Thyroid gland (tissue), 4 donors: ENCODE data around the gene VGLL4. TPM values are rescaled to one million over a fixed set of nuclear protein-coding genes. Genes with fewer than 3 reads are reported as not detected.
"Not testable (repeated sequence)": the region's sequence is repeated elsewhere in the genome, so short reads cannot be mapped to it uniquely, and the experiment has no call there.

Source experiments
- DNase-seq, 2 donors: peaks; one replicate each; pipeline ENCODE4 v3.0.0-alpha.2; 2019
- H3K27ac ChIP-seq, 3 donors: fragments of 200-600 bp; sonication (generic); 1 replicate in 2 of 3; 2 replicates in 1 of 3; pipeline ENCODE4 v1.5.1; 2016 to 2019; ENCODE audit warnings: mild to moderate bottlenecking in 1 of 3, moderate library complexity in 1 of 3
- H3K27me3 ChIP-seq: fragments of 200-600 bp; sonication (generic); one replicate; pipeline ENCODE4 v1.5.1; 2019
- H3K36me3 ChIP-seq, 2 donors: fragments of 200-600 bp; sonication (generic); one replicate each; pipeline ENCODE4 v1.5.1; 2016 to 2019
- H3K4me1 ChIP-seq, 2 donors: fragments of 200-600 bp; sonication (generic); one replicate each; pipeline ENCODE4 v1.5.1; 2017 to 2019
- H3K4me3 ChIP-seq, 3 donors: fragments of 200-600 bp; sonication (generic); replicated peaks in 1 of 3; 1 replicate in 2 of 3; 2 replicates in 1 of 3; pipeline ENCODE4 v1.5.1; 2016; ENCODE audit warnings: mild to moderate bottlenecking in 1 of 3
- H3K9me3 ChIP-seq: fragments of 200-600 bp; sonication (generic); one replicate; pipeline ENCODE4 v1.5.1; 2017
- POLR2A ChIP-seq, 2 donors: fragments of 450-650 bp; IDR thresholded peaks; one replicate each; pipeline ENCODE4 v1.6.1; 2017; ENCODE audit warnings: antibody characterized with exemption in 2 of 2, mild to moderate bottlenecking in 2 of 2, moderate library complexity in 1 of 2
- WGBS, 2 donors: methylation state at CpG; one replicate each; pipeline ENCODE4 v1.1.5; 2017; 5-methylcytosine and 5-hydroxymethylcytosine counted together
- intact Hi-C: fragments of 100-400 bp; cut with DNase I; formaldehyde crosslinking; loops from one replicate; pipeline ENCODE4 v1.15.1; 2023
- total RNA-seq, 4 donors: library from RNA; depleted of rRNA; stranded (reverse); fragments of >200 nt; gene quantifications; one replicate each; pipeline ENCODE4 v1.2.3, GENCODE V29; 2016
- TF ChIP-seq, protein P1 (sequence below), 6 experiments: fragments of 200-600 bp in 3 of 6; fragments of 450-650 bp in 3 of 6; sonication (generic) in 3 of 6; IDR thresholded peaks; one replicate each; pipeline ENCODE4 v1.5.1; 2016 to 2019; ENCODE audit warnings: antibody characterized with exemption in 6 of 6, mild to moderate bottlenecking in 2 of 6, inconsistent platforms in 1 of 6, moderate library complexity in 1 of 6

VGLL4 gene
- total RNA-seq, 4 donors from 2014 or later, result 96.0 to 142 (median 131) TPM

DNA sequence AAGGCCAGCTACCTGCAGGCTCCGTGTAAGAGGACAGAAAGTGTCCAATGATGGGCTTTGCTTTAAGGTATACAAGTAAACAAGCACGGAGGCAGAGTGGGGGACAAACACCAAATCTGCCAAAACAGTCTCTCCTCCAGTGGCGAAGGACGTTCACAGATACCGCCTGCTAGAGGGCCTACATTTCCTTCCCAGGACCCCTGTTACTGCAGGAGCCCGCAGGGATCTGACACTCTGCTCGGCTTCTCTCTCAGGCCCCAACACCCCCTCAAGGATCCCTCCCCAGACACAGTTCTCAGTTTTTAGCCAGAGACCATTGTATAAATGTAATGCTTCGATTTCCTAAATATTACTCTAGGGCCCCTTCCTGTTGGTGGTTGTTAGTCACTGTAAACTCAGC, 46.0 kb upstream of the VGLL4 start:
- no peaks in the 10 kb centered on the region for H3K27me3 ChIP-seq
- H3K4me3 ChIP-seq, result no peak overlapping the region
- peak overlapping the region in 1 of 3 donors; percentile 80 for H3K27ac ChIP-seq
- no peak for DNase-seq
- 81 to 88% methylated on average over 8 of the region's 8 CpGs for WGBS, 2 donors
- H3K4me1 ChIP-seq, result peaks cover 8 to 10% of the 10 kb centered on the region in 2 donors
- no peak for TF ChIP-seq POLR2A (IDR thresholded peaks at IDR 0.05)
- TF ChIP-seq, protein P1, sequence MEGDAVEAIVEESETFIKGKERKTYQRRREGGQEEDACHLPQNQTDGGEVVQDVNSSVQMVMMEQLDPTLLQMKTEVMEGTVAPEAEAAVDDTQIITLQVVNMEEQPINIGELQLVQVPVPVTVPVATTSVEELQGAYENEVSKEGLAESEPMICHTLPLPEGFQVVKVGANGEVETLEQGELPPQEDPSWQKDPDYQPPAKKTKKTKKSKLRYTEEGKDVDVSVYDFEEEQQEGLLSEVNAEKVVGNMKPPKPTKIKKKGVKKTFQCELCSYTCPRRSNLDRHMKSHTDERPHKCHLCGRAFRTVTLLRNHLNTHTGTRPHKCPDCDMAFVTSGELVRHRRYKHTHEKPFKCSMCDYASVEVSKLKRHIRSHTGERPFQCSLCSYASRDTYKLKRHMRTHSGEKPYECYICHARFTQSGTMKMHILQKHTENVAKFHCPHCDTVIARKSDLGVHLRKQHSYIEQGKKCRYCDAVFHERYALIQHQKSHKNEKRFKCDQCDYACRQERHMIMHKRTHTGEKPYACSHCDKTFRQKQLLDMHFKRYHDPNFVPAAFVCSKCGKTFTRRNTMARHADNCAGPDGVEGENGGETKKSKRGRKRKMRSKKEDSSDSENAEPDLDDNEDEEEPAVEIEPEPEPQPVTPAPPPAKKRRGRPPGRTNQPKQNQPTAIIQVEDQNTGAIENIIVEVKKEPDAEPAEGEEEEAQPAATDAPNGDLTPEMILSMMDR (IDR thresholded peaks at IDR 0.05), result no peak
- H3K9me3 ChIP-seq, result no peaks in the 10 kb centered on the region
- H3K36me3 ChIP-seq, result no peaks in the 10 kb centered on the region
- intact Hi-C loops, result no loop called here

DNA sequence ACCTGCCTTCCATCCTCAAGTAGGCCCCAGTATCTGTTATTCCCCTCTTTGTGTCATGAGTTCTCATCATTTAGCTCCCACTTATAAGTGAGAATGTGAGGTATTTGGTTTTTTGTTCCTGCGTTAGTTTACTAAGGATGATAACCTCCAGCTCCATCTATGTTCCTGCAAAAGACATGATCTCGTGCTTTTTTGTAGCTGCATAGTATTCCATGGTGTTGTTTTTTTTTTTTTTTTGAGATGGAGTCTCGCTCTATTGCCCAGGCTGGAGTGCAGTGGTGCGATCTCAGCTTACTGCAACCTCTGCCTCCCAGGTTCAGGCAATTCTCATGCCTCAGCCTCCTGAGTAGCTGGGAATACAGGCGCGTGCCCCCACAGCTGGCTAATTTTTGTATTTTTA, 41.3 kb upstream of the VGLL4 start:
- WGBS, 2 donors, result 98 to 99% methylated on average over 6 of the region's 6 CpGs
- H3K9me3 ChIP-seq, H3K27ac ChIP-seq, DNase-seq, H3K36me3 ChIP-seq, intact Hi-C loops, H3K4me1 ChIP-seq, H3K4me3 ChIP-seq, H3K27me3 ChIP-seq: not testable (repeated sequence)

DNA sequence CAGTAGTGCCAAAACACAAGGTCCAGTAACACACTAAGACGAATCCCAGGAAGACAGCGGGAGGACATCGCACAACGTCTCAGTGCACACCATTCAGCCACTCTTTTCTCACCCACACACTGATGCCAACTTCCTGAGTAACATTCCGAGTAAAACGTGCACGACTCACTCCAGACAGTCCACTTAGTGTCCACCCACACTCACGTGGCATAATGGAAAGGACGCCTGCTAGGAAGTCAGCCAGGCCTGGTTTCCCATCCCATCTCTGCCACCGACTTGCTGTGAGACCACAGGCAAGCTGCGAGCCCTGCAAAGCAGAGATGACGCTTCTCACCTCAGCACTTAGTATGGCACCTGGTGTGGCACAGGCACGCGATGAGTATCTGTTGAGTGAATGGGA, 36.8 kb upstream of the VGLL4 start:
- Histone ChIP-seq H3K9me3 (no peaks in the 10 kb centered on the region), H3K4me1 (no peaks in the 10 kb centered on the region), H3K27me3 (no peaks in the 10 kb centered on the region), H3K36me3 (no peaks in the 10 kb centered on the region), H3K4me3 (no peak overlapping the region), H3K27ac (no peak overlapping the region)
- TF ChIP-seq, protein P1 (IDR thresholded peaks at IDR 0.05), result no peak
- TF ChIP-seq POLR2A (IDR thresholded peaks at IDR 0.05), result no peak
- WGBS, 2 donors, result 81 to 90% methylated on average over 14 of the region's 14 CpGs
- DNase-seq, result no peak
- intact Hi-C loops, result no loop called here

DNA sequence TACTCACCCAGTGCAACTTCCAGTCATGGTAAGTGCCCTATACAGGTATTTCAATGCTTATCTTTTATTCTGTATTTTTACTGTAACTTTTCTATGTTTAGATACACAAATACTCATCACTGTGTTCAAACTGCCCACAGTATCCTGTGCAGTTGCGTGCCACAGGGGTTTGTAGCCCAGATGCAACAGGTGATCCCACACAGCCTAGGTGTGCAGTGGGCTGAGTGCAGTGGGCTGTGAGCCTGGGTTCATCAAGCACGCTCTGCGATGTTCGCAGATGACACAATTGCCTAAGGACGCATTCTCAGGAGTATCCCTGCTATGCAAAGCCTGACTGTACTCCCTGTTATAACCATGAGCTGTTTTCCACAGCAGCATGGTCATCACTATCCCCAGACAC, 36.2 kb upstream of the VGLL4 start:
- Histone ChIP-seq H3K9me3 (no peaks in the 10 kb centered on the region), H3K4me1 (no peaks in the 10 kb centered on the region), H3K4me3 (no peak overlapping the region), H3K27me3 (no peaks in the 10 kb centered on the region), H3K27ac (no peak overlapping the region), H3K36me3 (no peaks in the 10 kb centered on the region)
- no peak for TF ChIP-seq POLR2A (IDR thresholded peaks at IDR 0.05)
- TF ChIP-seq, protein P1 (IDR thresholded peaks at IDR 0.05), result no peak
- 93 to 95% methylated on average over 5 of the region's 5 CpGs for WGBS, 2 donors
- intact Hi-C loops, result no loop called here
- DNase-seq, result no peak

DNA sequence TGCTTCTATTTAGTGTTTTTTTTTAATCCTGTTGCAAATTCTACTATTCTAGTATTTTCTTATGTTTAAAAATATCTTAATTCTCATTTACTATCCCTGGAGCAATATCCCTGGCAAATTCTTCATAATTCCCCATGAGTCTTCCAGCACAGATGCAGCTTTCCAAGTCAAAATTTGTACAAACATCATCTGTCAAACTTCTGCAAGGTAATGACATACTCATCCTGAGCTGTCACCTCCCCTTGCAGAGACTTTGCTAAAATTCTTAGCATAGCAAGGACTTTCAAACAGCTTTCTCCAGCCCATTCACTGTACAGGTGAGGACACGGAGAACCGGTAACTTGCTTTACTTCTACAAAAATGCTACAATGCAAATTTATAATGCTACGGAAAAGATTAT, 28.6 kb upstream of the VGLL4 start:
- H3K36me3 ChIP-seq, result no peaks in the 10 kb centered on the region
- TF ChIP-seq, protein P1 (IDR thresholded peaks at IDR 0.05), result no peak
- no peak for TF ChIP-seq POLR2A (IDR thresholded peaks at IDR 0.05)
- WGBS, 2 donors, result 78 to 86% methylated on average over 3 of the region's 3 CpGs
- H3K4me1 ChIP-seq, result peaks cover 7 to 19% of the 10 kb centered on the region in 2 donors
- H3K9me3 ChIP-seq, result no peaks in the 10 kb centered on the region
- no peak for DNase-seq
- H3K4me3 ChIP-seq, result no peak overlapping the region
- H3K27ac ChIP-seq, result no peak overlapping the region
- no peaks in the 10 kb centered on the region for H3K27me3 ChIP-seq
- intact Hi-C loops, result no loop called here

DNA sequence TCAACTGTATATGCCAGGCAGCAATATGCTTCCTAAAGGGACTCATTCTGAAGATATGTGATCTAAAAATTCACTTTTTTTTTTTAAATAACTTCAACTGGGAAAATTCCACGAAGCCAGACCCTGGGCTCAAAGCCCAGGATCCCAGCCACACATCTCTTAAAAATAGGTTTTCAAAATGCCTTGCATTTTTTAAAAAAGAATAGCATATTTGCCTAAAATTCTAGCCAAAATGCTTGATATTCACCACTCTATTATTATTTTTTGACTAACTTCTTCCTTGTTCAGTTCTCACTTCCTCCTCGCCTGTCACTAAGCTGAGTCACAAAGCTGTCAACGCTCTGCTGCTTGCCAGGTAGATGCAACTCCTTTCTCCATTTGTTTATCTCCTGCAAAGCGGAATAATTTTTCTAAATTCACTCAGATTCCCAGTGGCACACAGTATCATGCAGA, 28.0 kb upstream of the VGLL4 start:
- H3K4me3 ChIP-seq, result no peak overlapping the region
- H3K9me3 ChIP-seq, result no peaks in the 10 kb centered on the region
- no peaks in the 10 kb centered on the region for H3K27me3 ChIP-seq
- no peak for TF ChIP-seq POLR2A (IDR thresholded peaks at IDR 0.05)
- TF ChIP-seq, protein P1 (IDR thresholded peaks at IDR 0.05), result no peak
- H3K4me1 ChIP-seq, result peaks cover 7 to 19% of the 10 kb centered on the region in 2 donors
- H3K36me3 ChIP-seq, result no peaks in the 10 kb centered on the region
- 51 to 59% methylated on average over 4 of the region's 4 CpGs for WGBS, 2 donors
- intact Hi-C loops, result no loop called here
- peak in 1 of 2 donors; percentile 18 for DNase-seq
- peak overlapping the region in 1 of 3 donors; percentile 3 for H3K27ac ChIP-seq
